Caco-2 (cell line): Measurements from ENCODE around the gene RAB23. TPM values are rescaled to one million over a fixed set of nuclear protein-coding genes. Genes with fewer than 3 reads are reported as not detected.

Experiments used
- BruUV-seq: library from RNA; stranded (reverse); fragments of 400-500 nt; replicated peaks from 2 replicates; lab custom pipeline; 2021; lab: Mats Ljungman, UMichigan
- CTCF ChIA-PET: fragments of 300-600 bp; sonication (Branson Sonifier 250); formaldehyde crosslinking; loops from one replicate; lab custom pipeline; 2022; ENCODE audit warnings: antibody characterized with exemption; lab: Charles Lee
- POLR2A ChIA-PET: fragments of 300-600 bp; sonication (Branson Sonifier 250); formaldehyde crosslinking; loops from one replicate; lab custom pipeline; 2022; ENCODE audit warnings: antibody characterized with exemption; lab: Charles Lee
- DNase-seq, 2 experiments: peaks; one replicate each; pipeline versions ENCODE4 v3.0.0 to v3.0.0-alpha.2; 2020 to 2022
- H3K27me3 ChIP-seq: replicated peaks from 2 replicates; pipeline ENCODE4 v1.6.0; 2011; ENCODE audit warnings: low read length; ENCODE audit not compliant: control insufficient read depth, insufficient read depth
- H3K36me3 ChIP-seq: 2 replicates; pipeline ENCODE4 v1.5.1; 2011; ENCODE audit warnings: low read length; ENCODE audit not compliant: control insufficient read depth, insufficient read depth
- H3K4me1 ChIP-seq: fragments of 250-450 bp; sonication (Bioruptor Pico); 2 replicates; pipeline ENCODE4 v1.5.1; 2020; ENCODE audit warnings: mild to moderate bottlenecking
- H3K4me3 ChIP-seq: 2 replicates; pipeline ENCODE4 v1.5.1; 2011; ENCODE audit warnings: low read depth, mild to moderate bottlenecking, control low read depth, low read length
- H3K9me3 ChIP-seq: fragments of 250-450 bp; sonication (Bioruptor Pico); 2 replicates; pipeline ENCODE4 v1.5.1; 2020; ENCODE audit warnings: mild to moderate bottlenecking, moderate library complexity
- H3K27ac Mint-ChIP-seq: one replicate; pipeline ENCODE4 v1.8.0; 2022; ENCODE audit warnings: mixed read lengths; ENCODE audit not compliant: unreplicated experiment
- H3K27me3 Mint-ChIP-seq: one replicate; pipeline ENCODE4 v1.8.0; 2022; ENCODE audit warnings: mixed read lengths; ENCODE audit not compliant: insufficient read depth, unreplicated experiment
- H3K36me3 Mint-ChIP-seq: one replicate; pipeline ENCODE4 v1.8.0; 2022; ENCODE audit warnings: mild to moderate bottlenecking, mixed read lengths; ENCODE audit not compliant: insufficient read depth, unreplicated experiment
- H3K4me1 Mint-ChIP-seq: one replicate; pipeline ENCODE4 v1.8.0; 2022; ENCODE audit warnings: low read depth, mixed read lengths; ENCODE audit not compliant: unreplicated experiment
- H3K4me3 Mint-ChIP-seq: one replicate; pipeline ENCODE4 v1.8.0; 2022; ENCODE audit warnings: mild to moderate bottlenecking, moderate library complexity, mixed read lengths; ENCODE audit not compliant: unreplicated experiment
- H3K9me3 Mint-ChIP-seq: one replicate; pipeline ENCODE4 v1.8.0; 2022; ENCODE audit warnings: mixed read lengths; ENCODE audit not compliant: unreplicated experiment
- CTCF ChIP-seq, 2 experiments: fragments of 200-600 bp in 1 of 2; IDR thresholded peaks; 1 replicate in 1 of 2; 2 replicates in 1 of 2; pipeline versions ENCODE4 v1.5.1 to v1.8.0; 2011 to 2022; ENCODE audit warnings: antibody characterized with exemption in 1 of 2, control low read depth in 1 of 2, inconsistent platforms in 1 of 2, low read depth in 1 of 2, low read length in 1 of 2, mild to moderate bottlenecking in 1 of 2, moderate library complexity in 1 of 2; ENCODE audit not compliant: insufficient read depth in 1 of 2, severe bottlenecking in 1 of 2, unreplicated experiment in 1 of 2
- intact Hi-C: fragments of 100-400 bp; cut with micrococcal nuclease; formaldehyde crosslinking; loops from one replicate; pipeline ENCODE4 v1.10.0; 2022; ENCODE audit not compliant: unreplicated experiment
- total RNA-seq: library from RNA; stranded (reverse); gene quantifications from 2 replicates; pipeline ENCODE4 v1.2.3, GENCODE V29; 2022

The RAB23 gene
- total RNA-seq, 1 experiment from 2014 or later, result 13.7 TPM

- Mint-ChIP-seq H3K36me3 (peaks cover 43% of the 10 kb centered on the region), H3K27ac (no peak overlapping the region), H3K4me3 (no peak overlapping the region), H3K9me3 (no peaks in the 10 kb centered on the region), H3K27me3 (no peaks in the 10 kb centered on the region), H3K4me1 (no peaks in the 10 kb centered on the region)
- ChIA-PET POLR2A (no interaction called here), CTCF (no interaction called here)
- Histone ChIP-seq H3K4me1 (no peaks in the 10 kb centered on the region), H3K27me3 (no peaks in the 10 kb centered on the region), H3K9me3 (0 out of 2 replicates have a peak, but pooled peaks cover 4% of the 10 kb centered on the region), H3K4me3 (no peak overlapping the region), H3K36me3 (no peaks in the 10 kb centered on the region; the same call in 1 of the 2 replicates)
- BruUV-seq, result no TSS peak
- DNase-seq, result no peak
- TF ChIP-seq CTCF (IDR thresholded peaks at IDR 0.05; ENCODE audit: insufficient read depth in 1 of 2, low read depth in 1 of 2, low read length in 1 of 2, severe bottlenecking in 1 of 2, unreplicated experiment in 1 of 2), result no peak
- intact Hi-C loops, result no loop called here
Measured at GRCh38 chr6:57138026-57138425, 84.1 kb downstream of the RAB23 start.

- intact Hi-C loops, result no loop called here
- Mint-ChIP-seq H3K4me1 (no peaks in the 10 kb centered on the region), H3K27me3 (no peaks in the 10 kb centered on the region), H3K36me3 (peaks cover 43% of the 10 kb centered on the region), H3K9me3 (no peaks in the 10 kb centered on the region), H3K27ac (no peak overlapping the region), H3K4me3 (no peak overlapping the region)
- TF ChIP-seq CTCF (IDR thresholded peaks at IDR 0.05; ENCODE audit: insufficient read depth in 1 of 2, low read depth in 1 of 2, low read length in 1 of 2, severe bottlenecking in 1 of 2, unreplicated experiment in 1 of 2), result no peak
- DNase-seq, result no peak
- Histone ChIP-seq H3K4me3 (no peak overlapping the region), H3K36me3 (no peaks in the 10 kb centered on the region; the same call in 1 of the 2 replicates), H3K9me3 (0 out of 2 replicates have a peak, but pooled peaks cover 4% of the 10 kb centered on the region), H3K27me3 (no peaks in the 10 kb centered on the region), H3K4me1 (no peaks in the 10 kb centered on the region)
- ChIA-PET POLR2A (no interaction called here), CTCF (no interaction called here)
- no TSS peak for BruUV-seq
Measured at GRCh38 chr6:57137350-57137749, 84.8 kb downstream of the RAB23 start.

Other genes with a start within 250 kb of the RAB23 start
- 10.5 and 12.9 TPM in 2 replicates for gene KIAA1586, start 175.6 kb downstream of the RAB23 start, total RNA-seq
- 57.6 and 62.3 TPM in 2 replicates for gene ZNF451, start 132.1 kb downstream of the RAB23 start, total RNA-seq
- 9.5 and 10.4 TPM in 2 replicates for gene BAG2, start 50.0 kb downstream of the RAB23 start, total RNA-seq
- gene PRIM2, start 95.3 kb upstream of the RAB23 start, total RNA-seq, result 24.7 and 25.4 TPM in 2 replicates